GM19240 (cell line): ENCODE results near the gene FRMD4B.

ENCODE experiments used
- DNase-seq: peaks from one replicate; pipeline ENCODE4 v3.0.0; 2011; ENCODE audit warnings: low spot score; ENCODE audit not compliant: insufficient read length

FRMD4B gene

GRCh38 chr3:69405067-69405466 is 19.2 kb upstream of the FRMD4B start:
- DNase-seq: no peak

GRCh38 chr3:69403454-69403853 is 17.6 kb upstream of the FRMD4B start:
- no peak for DNase-seq

DNA sequence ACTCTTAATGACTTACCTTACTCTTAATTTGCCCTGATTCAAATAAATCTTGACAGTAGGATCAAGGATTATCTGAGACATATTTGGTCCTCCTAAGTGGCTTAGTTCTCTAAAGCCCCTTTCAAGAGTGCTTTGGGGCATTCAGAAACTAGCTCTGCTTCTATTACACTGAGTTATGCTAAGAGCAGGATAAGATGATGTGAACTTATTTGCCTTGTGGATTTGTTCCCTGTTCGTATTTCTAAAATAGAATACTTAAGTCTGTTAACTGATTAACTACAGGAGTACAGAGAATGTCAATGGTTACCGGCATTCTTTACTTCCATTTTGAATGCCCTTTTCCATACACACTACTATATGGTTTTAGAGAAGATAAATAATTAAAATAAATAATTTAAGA is 14.8 kb upstream of the FRMD4B start:
- no peak for DNase-seq

- DNase-seq: no peak
Measured at GRCh38 chr3:69392850-69393249, 7.0 kb upstream of the FRMD4B start.

DNA sequence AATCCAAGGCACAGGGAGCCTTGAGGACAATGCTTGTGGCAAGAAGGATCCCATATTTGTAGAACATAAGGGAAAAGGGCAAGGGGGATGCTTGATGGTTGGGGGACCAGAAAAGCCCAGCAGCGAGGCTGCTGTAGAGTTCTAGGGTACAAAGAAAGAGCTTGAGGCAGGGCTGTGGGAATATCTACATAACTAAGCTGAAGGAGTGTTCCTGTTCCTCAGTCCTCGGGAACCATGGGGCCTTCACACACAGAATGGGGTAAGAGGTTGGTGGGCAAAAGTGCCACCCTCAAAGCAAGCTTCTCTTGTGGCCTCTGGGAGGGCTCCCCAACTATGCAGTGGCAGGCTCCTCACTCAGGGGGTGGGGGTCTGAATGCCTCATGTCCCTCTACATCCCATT is 6.5 kb upstream of the FRMD4B start:
- no peak for DNase-seq

GRCh38 chr3:69391554-69391953 is 5.7 kb upstream of the FRMD4B start:
- no peak for DNase-seq

DNA sequence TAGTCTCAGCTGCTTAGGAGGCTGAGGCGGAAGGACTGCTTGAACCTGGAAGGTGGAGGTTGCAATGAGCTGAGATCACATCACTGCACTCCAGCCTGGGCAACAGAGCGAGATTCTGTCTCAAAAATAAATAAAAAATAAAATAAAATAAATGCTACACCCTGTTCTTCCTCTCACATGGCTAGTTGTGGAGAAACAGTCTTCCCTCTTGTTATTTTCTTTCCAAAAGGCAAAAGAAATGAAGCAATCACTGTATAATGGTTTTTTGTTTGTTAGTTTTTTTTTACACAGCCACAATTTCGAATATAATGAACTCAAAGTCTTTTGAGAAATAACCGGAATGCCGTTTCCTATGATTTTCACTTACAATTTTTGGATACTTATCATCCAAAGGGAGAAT is 4.9 kb upstream of the FRMD4B start:
- no peak for DNase-seq

GRCh38 chr3:69389520-69390248 is 3.8 kb upstream of the FRMD4B start:
- no peak for DNase-seq

- no peak for DNase-seq
Measured at GRCh38 chr3:69388241-69388640, 2.4 kb upstream of the FRMD4B start.

DNA sequence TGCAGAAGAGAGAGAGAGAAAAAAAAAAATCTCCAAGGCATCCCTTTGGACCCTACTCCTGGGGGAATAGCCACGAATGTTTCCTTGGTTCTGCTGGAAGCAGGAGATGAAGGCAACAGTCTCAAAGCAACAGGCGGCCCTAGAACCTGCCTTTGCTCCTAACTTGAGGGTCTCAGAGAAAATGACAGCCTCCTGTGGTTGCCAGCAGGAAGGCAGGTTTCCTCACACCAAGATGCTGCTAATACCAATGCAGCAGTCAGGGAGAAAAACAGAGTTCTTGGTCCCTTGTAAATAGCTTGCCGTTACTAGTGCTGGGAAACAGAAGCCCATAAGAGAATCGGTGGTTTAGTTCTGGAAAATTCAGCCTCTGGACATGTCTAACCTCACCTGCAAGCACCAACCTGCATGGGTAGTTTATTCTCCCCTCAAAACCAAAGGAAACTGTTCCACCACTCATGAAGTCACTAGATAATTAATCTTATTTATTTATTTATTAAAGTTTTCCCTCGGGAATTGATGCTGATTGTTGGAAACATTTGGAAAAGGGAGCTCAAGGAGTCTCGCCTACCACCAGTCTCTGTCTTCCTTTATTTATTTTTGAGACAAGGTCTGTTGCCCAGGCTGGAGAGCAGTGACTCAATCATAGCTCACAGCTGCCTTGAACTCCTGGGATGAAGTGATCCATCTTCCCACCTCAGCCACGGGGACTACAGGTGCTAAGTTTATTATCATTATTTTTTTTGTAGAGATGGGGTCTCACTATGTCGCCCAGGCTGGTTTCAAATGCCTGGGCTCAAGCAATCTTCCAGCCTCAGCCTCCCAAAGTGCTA is 883 bp upstream of the FRMD4B start:
- DNase-seq: no peak

DNA sequence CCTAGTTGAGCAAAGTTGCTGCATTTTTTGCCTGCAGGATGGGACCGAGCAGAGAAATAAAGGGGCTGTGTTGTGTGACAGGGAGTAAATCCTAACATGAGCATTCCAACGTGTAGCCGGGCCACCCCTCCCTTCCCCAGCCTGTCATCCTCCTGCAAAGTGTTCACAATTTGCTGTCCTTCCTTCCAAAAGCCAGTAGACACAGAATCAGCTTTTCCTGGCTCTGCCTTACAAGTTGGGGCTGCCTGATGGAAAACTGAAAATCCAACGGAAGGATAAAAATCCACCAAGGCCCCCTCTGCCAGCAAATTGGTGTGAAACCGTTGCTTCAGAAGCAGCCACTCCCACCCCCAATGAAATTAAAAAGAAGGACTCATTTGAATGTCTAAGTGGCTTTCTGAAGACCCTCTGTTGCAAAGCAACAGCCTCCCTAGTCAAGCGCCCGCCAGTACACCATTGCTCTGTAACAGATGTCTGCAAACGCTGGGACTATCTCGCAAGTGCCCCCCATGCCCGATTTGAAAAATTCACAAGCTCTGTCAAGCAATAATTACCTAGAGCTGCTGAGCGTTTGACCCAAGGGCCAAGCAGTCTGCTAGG is 665 bp downstream of the FRMD4B start:
- DNase-seq: no peak

- no peak for DNase-seq
Measured at GRCh38 chr3:69384326-69384725, 1.6 kb downstream of the FRMD4B start.

DNA sequence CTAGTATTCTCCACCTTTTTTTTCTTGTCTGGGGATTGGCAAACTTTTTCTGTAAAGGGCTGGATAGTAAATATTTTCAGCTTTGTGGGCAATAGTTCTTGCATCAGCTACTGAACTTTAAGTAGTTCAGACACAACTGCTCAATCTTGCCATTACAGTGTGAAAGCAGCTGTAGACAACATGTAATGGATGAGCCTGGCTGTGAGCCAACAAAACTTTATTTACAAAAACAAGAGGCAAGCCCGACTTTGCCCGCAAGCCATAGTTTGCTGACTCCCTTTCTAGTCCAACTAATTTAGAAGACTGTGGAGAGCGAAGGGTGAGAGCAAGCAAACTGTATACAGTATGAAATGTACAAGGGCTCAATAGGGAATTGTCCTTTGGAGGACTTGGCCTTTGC is 6.2 kb downstream of the FRMD4B start:
- no peak for DNase-seq

DNA sequence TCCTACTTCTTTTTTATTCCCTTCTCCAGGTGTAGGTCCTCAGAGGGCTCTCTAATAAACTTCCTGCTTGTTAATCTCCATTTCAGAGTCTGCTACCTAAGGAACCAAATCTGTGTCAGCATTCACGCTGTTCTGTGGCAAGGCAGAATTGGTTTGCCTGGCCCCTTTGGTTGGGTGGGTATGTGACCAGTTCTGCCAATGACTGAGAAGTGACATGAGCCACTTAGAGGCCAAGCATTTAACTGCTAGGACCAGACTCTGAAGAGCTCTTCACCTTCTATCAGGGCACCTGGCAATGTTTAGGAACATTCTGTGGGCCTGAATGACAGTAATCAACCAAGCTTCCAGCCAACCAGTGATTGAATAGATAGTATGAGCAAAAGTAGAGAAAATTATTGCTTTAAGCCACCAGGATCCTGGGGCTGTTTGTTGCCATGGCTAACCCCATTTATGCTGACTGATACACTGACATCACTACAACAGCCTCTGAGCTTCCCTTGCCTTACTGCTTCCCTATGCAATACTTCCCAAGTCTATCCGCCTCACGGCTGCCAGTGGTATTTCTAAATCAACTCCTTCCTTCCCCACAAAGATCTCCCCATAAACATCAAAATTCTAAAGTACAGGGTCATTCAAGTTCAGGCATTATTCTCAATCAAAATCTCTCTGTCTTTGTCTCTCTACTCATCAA is 7.6 kb downstream of the FRMD4B start:
- DNase-seq: no peak

DNA sequence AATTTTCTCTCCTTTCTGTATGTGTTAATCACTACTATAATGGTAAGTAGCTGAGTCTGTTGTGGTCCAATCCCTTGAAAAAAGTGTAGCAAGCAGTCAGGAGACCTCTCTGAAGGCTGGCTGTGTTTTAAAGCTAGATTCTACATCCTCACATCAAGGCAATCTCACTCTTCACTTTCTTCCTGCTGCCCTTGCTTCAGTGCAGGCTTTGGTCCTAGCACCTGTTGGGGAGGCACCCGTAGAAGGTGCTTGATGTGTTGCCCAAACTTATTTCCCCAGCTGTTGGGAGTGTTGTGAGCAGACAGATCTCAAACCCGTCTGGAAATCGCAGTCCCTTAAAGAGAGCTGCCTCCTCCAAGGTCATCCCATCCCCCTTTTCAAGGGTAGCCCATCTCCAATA is 8.6 kb downstream of the FRMD4B start:
- no peak for DNase-seq

DNA sequence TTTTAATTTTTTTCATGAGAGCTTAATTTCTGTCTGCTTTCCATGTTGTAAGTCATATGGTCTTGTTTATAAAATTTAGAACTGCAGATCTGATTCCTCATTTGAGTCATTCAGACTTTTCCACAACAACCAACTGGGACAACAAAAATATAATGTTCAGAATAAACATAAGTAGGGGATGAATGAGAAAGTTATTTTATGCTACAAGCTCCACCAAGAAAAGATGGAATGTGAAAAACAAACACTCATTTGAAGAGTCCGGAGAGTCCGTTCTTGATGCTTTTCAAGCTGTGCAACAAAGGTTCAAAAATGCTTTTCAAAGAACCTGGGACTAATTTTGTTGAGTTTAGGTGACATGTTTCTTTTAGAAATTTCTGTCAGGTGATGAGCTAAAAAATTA is 9.2 kb downstream of the FRMD4B start:
- DNase-seq: no peak

DNA sequence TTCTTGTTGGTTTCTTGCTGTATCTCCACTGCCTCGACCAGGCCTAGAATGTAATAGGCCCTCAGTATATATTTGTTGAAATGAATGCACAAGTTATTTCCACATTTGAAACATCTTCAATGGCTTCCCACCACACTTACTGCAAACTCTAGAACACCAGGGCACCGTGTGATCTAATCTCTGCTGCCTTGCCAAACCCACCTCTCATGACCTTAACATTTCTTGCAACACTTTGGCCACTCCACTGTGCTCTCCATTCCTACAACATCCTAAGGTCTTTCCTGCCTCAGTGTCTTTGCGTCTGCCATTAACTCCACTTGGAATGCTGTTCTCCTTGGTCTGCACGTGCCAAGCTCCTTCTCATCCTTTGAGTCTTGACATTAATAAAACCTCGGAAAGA is 14.1 kb downstream of the FRMD4B start:
- no peak for DNase-seq

DNA sequence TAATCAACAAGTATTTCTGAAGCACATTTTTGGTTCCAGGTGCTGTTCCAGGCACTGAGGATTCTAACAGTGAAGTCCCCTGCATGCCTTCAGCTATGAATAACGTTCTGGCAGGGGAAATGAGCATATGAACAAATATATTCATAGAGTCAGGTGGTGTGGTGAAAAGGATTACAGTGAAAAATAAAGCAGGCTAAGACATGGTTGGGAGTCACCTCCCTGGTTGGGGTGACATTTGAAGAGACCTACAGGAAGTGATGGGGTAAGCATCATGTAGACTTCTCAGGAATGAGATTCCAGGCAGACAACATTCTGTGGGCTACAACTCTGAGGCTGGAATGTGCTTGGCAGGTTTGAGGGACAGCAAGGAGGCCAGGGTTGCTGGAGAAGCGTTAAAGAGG is 15.0 kb downstream of the FRMD4B start:
- no peak for DNase-seq

GRCh38 chr3:69370156-69370883 is 15.6 kb downstream of the FRMD4B start:
- DNase-seq: no peak

- peak; percentile 47 for DNase-seq
Measured at GRCh38 chr3:69368129-69368741, 17.7 kb downstream of the FRMD4B start.

- no peak for DNase-seq
Measured at GRCh38 chr3:69367586-69367985, 18.3 kb downstream of the FRMD4B start.
